Omental fat pad (tissue), 4 donors: ENCODE data around the gene ST6GAL2. TPM values are rescaled to one million over a fixed set of nuclear protein-coding genes. Genes with fewer than 3 reads are reported as not detected.
A peak's percentile ranks its signal among the peaks of the same experiment; 100 is the strongest.

Source experiments
- ATAC-seq: fragments of 150-250 bp; one replicate; pipeline ENCODE4 v1.9.1; 2016; ENCODE audit warnings: mild to moderate bottlenecking, moderate library complexity; ENCODE audit not compliant: low FRiP score
- DNase-seq: peaks from one replicate; pipeline ENCODE4 v3.0.0-alpha.2; 2019; ENCODE audit warnings: low spot score
- total RNA-seq, 4 donors: library from RNA; depleted of rRNA; stranded (reverse); fragments of >200 nt; gene quantifications; one replicate each; pipeline ENCODE4 v1.1.0, GENCODE V29; 2016
- TF ChIP-seq, protein P1 (sequence below), 3 donors: fragments of 450-650 bp; IDR thresholded peaks; one replicate each; pipeline ENCODE4 v1.5.1; 2016 to 2017; ENCODE audit warnings: antibody characterized with exemption in 3 of 3, mild to moderate bottlenecking in 3 of 3, moderate library complexity in 2 of 3

The ST6GAL2 gene
- total RNA-seq, 4 donors from 2014 or later: 0.13 to 1.7 (median 0.57) TPM

DNA sequence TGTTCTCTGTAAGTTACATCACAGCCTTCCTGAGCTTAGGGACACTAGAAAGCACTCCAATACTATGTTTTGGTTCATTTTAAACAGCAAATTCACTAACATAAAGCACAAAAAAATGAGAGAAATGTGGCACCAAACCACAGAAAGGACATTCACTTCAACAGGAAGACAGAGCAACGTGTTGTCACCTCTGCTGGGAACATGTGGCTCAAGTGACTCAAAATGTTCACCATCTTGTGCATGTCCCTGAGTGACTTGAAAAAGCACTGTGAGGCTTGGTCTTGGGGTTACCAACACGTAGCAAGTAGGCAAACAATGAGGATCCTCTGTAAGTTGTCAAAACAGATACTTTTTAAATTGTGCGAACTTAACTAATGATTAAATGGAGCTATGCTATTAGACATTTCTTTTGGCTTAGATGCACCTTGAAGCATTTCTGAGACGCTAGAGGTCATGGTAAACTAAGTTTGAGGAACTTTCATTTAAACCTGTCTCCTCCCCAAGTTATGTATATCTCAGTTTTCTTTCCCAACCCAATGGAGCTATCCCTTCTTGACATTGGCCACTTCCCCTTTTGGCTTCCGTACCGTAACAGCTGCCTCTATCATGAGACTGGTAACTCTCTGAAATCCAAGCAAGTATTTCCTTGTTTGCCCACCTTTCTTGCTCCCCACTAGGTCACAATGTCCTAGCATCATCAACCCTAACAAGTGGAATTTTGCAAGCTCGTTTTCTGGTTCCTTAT lies 14.0 kb upstream of the ST6GAL2 start:
- TF ChIP-seq, protein P1, sequence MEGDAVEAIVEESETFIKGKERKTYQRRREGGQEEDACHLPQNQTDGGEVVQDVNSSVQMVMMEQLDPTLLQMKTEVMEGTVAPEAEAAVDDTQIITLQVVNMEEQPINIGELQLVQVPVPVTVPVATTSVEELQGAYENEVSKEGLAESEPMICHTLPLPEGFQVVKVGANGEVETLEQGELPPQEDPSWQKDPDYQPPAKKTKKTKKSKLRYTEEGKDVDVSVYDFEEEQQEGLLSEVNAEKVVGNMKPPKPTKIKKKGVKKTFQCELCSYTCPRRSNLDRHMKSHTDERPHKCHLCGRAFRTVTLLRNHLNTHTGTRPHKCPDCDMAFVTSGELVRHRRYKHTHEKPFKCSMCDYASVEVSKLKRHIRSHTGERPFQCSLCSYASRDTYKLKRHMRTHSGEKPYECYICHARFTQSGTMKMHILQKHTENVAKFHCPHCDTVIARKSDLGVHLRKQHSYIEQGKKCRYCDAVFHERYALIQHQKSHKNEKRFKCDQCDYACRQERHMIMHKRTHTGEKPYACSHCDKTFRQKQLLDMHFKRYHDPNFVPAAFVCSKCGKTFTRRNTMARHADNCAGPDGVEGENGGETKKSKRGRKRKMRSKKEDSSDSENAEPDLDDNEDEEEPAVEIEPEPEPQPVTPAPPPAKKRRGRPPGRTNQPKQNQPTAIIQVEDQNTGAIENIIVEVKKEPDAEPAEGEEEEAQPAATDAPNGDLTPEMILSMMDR (IDR thresholded peaks at IDR 0.05): no peak
- no peak for DNase-seq
- ATAC-seq: no peak

DNA sequence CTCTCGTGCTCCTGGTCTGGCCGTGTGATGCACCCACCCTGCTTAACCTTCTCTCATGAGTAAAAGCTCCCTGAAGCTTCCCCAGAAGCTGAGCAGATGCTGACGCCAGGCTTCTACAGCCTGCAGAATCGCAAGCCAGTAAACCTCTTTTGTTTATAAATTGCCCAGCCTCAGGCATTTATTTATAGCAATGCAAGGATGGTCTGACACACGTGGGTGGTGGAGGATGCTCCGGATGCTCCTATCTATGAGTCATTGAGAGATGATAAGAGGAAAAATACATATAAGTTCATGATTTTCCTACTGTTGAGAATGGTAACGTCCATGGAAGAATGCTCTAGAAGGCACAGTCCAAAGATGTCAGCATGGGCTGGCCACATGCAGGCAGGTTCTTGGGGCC lies 8.6 kb upstream of the ST6GAL2 start:
- no peak for ATAC-seq
- TF ChIP-seq, protein P1 (IDR thresholded peaks at IDR 0.05): no peak
- no peak for DNase-seq

DNA sequence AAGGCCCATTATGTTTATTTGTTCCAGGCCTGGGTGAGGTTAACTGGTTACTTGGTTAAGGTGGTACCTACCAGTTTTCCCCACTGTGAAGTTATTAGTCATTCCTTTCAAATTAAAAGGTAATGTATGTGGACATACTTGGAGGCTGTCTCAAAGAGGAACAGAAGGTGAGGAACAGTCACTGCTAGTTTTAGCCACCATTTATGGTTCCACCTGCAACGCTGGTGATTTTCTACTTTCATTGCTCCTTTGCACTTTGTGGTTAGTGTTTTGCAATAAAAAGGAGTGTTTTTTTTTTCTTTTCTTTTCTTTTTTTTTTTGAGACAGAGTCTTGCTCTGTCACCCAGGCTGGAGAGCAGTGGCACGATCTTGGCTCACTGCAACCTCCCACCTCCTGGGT lies 6.1 kb upstream of the ST6GAL2 start:
- no peak for ATAC-seq
- no peak for DNase-seq
- TF ChIP-seq, protein P1 (IDR thresholded peaks at IDR 0.05): no peak

DNA sequence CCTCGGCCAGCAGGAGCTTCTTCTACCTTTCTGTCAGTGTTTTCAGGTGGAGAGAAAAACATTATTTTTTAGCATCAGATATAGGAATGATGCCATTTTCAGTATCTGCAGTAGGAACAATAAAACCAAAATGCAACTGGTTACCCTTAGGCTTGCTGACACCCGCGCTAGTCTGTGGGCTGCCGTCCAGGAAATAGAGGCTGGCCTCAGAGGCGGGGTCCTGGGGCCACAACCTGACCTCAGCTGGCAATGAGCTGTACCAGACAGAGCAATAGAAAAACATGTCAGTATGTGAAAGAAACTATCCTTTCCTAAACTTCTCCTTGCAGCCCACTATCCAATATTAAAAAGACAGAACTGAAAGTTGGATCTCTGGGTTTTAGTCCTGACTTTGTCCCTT lies 4.6 kb upstream of the ST6GAL2 start:
- TF ChIP-seq, protein P1 (IDR thresholded peaks at IDR 0.05): no peak
- ATAC-seq (no peak), DNase-seq (no peak)

DNA sequence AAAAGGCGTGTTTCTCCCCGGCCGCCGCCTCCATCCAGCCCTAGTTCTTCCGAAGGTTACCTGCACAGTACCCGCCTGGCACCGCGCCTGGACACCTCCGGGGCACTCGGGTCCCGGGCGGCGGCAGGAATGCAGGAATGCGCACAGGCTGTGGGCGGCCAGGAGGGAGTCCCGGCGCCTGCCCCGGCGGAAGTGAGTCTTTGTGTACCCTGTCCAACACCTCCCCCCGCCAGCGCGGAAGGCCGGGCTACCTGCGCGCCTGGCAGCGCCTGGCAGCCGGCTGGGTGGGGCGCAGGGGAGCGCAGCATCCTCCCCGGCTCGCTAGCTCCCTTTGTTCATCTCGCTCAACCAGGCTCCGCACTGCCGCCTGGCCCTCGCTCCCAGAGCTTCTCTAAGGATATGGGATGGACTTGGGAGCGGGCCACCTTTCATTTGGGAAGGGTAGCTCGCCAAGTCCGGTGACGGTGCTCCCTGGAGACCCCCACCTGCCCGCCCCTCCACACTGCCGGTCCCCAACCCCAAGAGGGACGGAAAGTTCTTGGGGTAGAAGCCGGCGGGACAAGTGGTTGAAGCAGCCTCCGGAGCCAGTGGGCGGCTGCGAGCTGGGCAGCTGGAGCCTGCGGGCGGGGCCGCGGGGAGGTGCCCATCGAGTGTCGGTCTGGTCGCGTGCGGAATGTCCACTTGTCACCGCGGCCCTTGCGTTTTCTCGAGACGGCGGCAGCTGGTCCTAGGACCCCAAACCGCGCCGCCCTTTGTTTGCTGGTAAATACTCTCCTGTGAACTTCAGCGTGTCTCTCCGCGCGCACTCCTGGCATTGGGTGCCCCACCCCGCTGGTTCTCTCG lies 1.2 kb upstream of the ST6GAL2 start:
- ATAC-seq (peak; percentile 52), DNase-seq (no peak)
- TF ChIP-seq, protein P1 (IDR thresholded peaks at IDR 0.05): no peak

DNA sequence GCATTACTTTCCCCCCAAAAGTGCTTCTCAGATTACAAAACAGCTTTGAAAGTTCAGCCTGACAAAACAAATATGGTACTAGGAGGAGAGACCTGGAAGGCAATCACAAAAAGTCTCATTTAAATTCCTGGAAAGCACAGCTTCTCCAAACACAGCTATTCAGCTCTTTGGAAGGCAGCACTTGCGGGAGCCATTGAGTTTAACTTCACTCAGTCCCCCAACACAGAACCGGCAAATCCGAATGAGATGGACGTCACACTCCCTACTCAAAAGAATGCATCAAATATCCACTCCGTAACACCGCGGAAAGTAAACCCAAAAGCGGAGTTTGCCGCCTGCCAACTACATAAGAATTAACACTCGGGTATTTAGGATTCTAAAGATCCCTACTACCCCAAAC lies 638 bp downstream of the ST6GAL2 start:
- ATAC-seq (no peak), DNase-seq (no peak)
- TF ChIP-seq, protein P1 (IDR thresholded peaks at IDR 0.05): no peak
